Heart right ventricle (tissue), 16 donors: Measurements from ENCODE around the gene BUD13. TPM values are rescaled to one million over a fixed set of nuclear protein-coding genes. Genes with fewer than 3 reads are reported as not detected.

Experiments
- ATAC-seq, 8 donors: fragments of 200-7000 bp; cut with Tn5 transposase; one replicate each; pipeline ENCODE4 v1.9.1; 2020; ENCODE audit warnings: mild to moderate bottlenecking in 8 of 8, moderate library complexity in 8 of 8, moderate number of reproducible peaks in 1 of 8
- DNase-seq, 2 donors: peaks; one replicate each; pipeline ENCODE4 v3.0.0-alpha.2; 2020
- H3K27ac ChIP-seq, 10 donors: fragments of 200-600 bp; sonication (generic) in 2 of 10; one replicate each; pipeline versions ENCODE4 v1.5.0 to v1.8.0; 2020 to 2022; ENCODE audit warnings: mild to moderate bottlenecking in 3 of 10
- H3K27me3 ChIP-seq, 7 donors: fragments of 200-600 bp; one replicate each; pipeline ENCODE4 v1.8.0; 2021 to 2022; ENCODE audit warnings: mild to moderate bottlenecking in 2 of 7
- H3K36me3 ChIP-seq, 9 donors: fragments of 200-600 bp; sonication (generic) in 1 of 9; one replicate each; pipeline versions ENCODE4 v1.5.0 to v1.8.0; 2020 to 2022; ENCODE audit warnings: mild to moderate bottlenecking in 2 of 9
- H3K4me1 ChIP-seq, 9 donors: fragments of 200-600 bp; sonication (generic) in 1 of 9; one replicate each; pipeline versions ENCODE4 v1.5.0 to v1.8.0; 2020 to 2022; ENCODE audit warnings: mild to moderate bottlenecking in 4 of 9
- H3K4me3 ChIP-seq, 10 donors: fragments of 200-600 bp; sonication (generic) in 2 of 10; one replicate each; pipeline versions ENCODE4 v1.5.0 to v1.8.0; 2020 to 2022; ENCODE audit warnings: mild to moderate bottlenecking in 7 of 10, moderate library complexity in 2 of 10
- H3K9me3 ChIP-seq, 11 donors: fragments of 200-600 bp in 10 of 11; sonication (generic) in 2 of 11; one replicate each; pipeline versions ENCODE4 v1.5.0 to v1.8.0; 2013 to 2022; ENCODE audit warnings: mild to moderate bottlenecking in 2 of 11, control low read depth in 1 of 11, moderate library complexity in 1 of 11
- WGBS, 2 donors: extraction: QIAGEN DNeasy Blood & Tissue Kit; methylation state at CpG; one replicate each; pipeline ENCODE4 v1.1.7; 2013; ENCODE audit warnings: inconsistent platforms in 1 of 2; 5-methylcytosine and 5-hydroxymethylcytosine counted together
- intact Hi-C, 10 donors: fragments of 100-400 bp; cut with DNase I; formaldehyde crosslinking; loops; one replicate each; pipeline versions ENCODE4 v1.11.1 to v1.14.2; 2022
- polyA plus RNA-seq, 2 donors: library from polyadenylated mRNA; stranded (reverse); fragments of 200-250 nt; gene quantifications; one replicate each; pipeline ENCODE4 v1.2.3, GENCODE V29; 2013
- total RNA-seq, 10 donors: library from RNA; stranded (reverse); fragmentation: NEBNext Ultra II Directional in 3 of 10; extraction: Animal tissue kit (Norgen Biotek cat#: 25700) in 3 of 10; gene quantifications; one replicate each; pipeline versions ENCODE4 v1.2.1 to v1.2.4, GENCODE V29; 2021 to 2023
- TF ChIP-seq, protein P1 (sequence below), 9 donors: fragments of 200-600 bp; sonication (generic) in 2 of 9; IDR thresholded peaks; one replicate each; pipeline versions ENCODE4 v1.5.0 to v1.8.0; 2021 to 2022; ENCODE audit warnings: antibody characterized with exemption in 9 of 9, mild to moderate bottlenecking in 5 of 9, moderate library complexity in 1 of 9
- donor health status: Arrhythmogenic right ventricular cardiomyopathy.
- donor health status: ischemic (EF 13 %, LVEDD 7.1; RV severe dilation, severe dysfunction).
- donor health status: healthy with polysubstance abuse.
- donor health status: DM: no; HTN: yes; CAD: no.
- donor health status: DM: no; HTN: no; CAD: no.
- donor health status: ischemic (EF 25% LVEDD 6.9; RV normal size, moderate dysfunction).
- donor health status: ischemic (EF 25% LVEDD 5.7; RV mildly dilated, moderate dysfunction).
- donor health status: healthy.
- donor health status: DM: yes; HTN: yes; CAD: no.
- donor health status: Ischemic cardiomyopathy.
- donor health status: ischemic (EF 35%, LVEDD 5.7; RV mildly dilated, moderate dysfunction).
- donor health status: nonischemic (EF 11% LVEDD 7.7; RV severe dilation, severe dysfunction).
- donor health status: DM: yes; HTN: yes; CAD: no.
- donor health status: PGD.
- donor health status: ischemic (EF 29% LVEDD 5.4; RV normal size, mild dysfunction).
- donor health status: nonischemic (EF 23%, LVEDD 6.1; RV moderate dilation, normal function).

Gene BUD13
- total and polyA plus RNA-seq, 12 donors = 6.1 to 9.2 (median 7.0) TPM

DNA sequence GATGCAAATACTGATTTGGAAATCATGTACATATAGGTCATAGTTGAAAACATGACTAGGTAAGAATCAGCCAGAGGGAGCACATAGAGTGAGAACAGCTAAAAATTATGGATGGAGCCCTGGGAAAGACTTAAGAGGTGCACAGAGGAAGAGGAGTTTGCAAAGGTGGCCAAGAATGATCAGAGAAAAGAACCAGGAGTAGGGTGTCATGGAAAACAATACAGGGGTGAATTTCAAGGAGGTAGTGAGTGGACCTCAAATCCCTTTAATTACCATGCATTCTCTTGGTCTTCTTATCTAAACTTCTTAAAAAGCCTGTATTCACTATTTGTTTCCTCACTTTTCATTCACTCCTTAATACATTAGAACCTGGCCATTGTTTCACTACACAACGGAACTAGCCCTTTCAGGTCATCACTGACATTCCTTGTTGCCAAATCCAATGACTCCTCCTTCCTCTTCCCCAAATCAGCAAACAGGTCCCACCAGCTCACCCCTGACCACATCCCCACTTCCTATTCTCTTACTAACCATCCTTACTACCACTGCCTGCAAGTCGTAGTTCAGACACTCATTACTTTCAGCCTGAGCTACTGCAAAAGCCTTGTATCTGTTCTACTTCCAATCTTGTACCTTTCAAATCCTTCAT, 22.6 kb downstream of the BUD13 start:
- H3K27me3 ChIP-seq = no peaks in the 10 kb centered on the region
- no peaks in the 10 kb centered on the region for H3K9me3 ChIP-seq
- peaks cover 0 to 100% (median 64%) of the 10 kb centered on the region in 9 donors for H3K36me3 ChIP-seq
- ATAC-seq (no peak), DNase-seq (no peak)
- H3K27ac ChIP-seq = no peak overlapping the region
- H3K4me1 ChIP-seq = peaks cover 0 to 5% (median 0%) of the 10 kb centered on the region in 9 donors
- intact Hi-C loops = no loop called here
- TF ChIP-seq, protein P1, sequence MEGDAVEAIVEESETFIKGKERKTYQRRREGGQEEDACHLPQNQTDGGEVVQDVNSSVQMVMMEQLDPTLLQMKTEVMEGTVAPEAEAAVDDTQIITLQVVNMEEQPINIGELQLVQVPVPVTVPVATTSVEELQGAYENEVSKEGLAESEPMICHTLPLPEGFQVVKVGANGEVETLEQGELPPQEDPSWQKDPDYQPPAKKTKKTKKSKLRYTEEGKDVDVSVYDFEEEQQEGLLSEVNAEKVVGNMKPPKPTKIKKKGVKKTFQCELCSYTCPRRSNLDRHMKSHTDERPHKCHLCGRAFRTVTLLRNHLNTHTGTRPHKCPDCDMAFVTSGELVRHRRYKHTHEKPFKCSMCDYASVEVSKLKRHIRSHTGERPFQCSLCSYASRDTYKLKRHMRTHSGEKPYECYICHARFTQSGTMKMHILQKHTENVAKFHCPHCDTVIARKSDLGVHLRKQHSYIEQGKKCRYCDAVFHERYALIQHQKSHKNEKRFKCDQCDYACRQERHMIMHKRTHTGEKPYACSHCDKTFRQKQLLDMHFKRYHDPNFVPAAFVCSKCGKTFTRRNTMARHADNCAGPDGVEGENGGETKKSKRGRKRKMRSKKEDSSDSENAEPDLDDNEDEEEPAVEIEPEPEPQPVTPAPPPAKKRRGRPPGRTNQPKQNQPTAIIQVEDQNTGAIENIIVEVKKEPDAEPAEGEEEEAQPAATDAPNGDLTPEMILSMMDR (IDR thresholded peaks at IDR 0.05) = no peak
- no peak overlapping the region for H3K4me3 ChIP-seq
- 88 to 91% methylated on average over 2 of the region's 2 CpGs for WGBS, 2 donors

DNA sequence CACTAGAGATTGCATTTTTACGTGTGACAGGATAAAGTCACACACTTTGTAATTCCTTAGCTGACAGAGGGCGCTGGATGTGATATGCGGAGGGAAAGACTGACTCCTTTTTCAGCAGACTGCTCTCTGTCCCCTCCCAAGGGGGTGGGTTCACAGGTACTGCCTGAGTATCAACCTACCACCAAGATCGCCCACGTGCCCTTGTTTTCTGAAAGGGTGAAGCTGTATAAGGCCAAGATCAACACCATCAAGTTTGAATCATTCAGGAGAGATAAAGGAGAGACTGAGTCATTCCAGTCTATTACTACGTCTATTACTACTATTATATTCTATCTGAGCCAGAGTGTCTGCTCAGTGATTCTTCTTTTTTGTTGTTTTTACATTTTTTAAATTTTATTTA, 30.7 kb downstream of the BUD13 start:
- ATAC-seq (no peak), DNase-seq (no peak)
- TF ChIP-seq, protein P1 (IDR thresholded peaks at IDR 0.05) = no peak
- Histone ChIP-seq H3K4me3 (no peak overlapping the region), H3K9me3 (no peaks in the 10 kb centered on the region), H3K4me1 (peaks cover 0 to 5% (median 0%) of the 10 kb centered on the region in 9 donors), H3K36me3 (peaks cover 0 to 29% (median 11%) of the 10 kb centered on the region in 9 donors), H3K27me3 (no peaks in the 10 kb centered on the region), H3K27ac (no peak overlapping the region)
- WGBS, 2 donors = 82 to 86% methylated on average over 6 of the region's 6 CpGs
- intact Hi-C loops = no loop called here

DNA sequence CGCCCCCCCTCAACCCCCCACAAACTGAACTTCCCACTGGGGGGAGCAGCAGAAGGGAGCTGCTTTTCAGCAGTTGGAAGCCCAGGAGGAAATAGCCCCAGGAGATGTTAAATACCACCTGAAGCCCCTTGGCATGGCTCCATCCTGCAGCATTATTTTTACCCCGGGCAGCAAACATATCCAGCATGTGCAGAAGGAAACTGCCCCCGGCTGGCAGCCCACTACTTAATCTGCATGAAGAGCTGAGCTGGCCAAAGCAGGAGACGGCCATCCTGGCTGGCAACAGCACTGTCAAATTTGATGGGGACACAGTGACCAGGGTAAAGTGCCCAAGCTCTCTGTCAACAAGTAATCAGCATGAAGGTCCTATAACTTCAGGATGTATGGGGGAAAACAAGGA, 32.0 kb downstream of the BUD13 start:
- H3K9me3 ChIP-seq = no peaks in the 10 kb centered on the region
- H3K4me1 ChIP-seq = peaks cover 0 to 5% (median 0%) of the 10 kb centered on the region in 9 donors
- intact Hi-C loops = no loop called here
- no peak overlapping the region for H3K4me3 ChIP-seq
- TF ChIP-seq, protein P1 (IDR thresholded peaks at IDR 0.05) = no peak
- H3K36me3 ChIP-seq = peaks cover 0 to 15% (median 2%) of the 10 kb centered on the region in 9 donors
- no peak for DNase-seq
- WGBS, 2 donors = 51 to 71% methylated on average over 4 of the region's 4 CpGs
- no peak for ATAC-seq
- no peak overlapping the region for H3K27ac ChIP-seq
- no peaks in the 10 kb centered on the region for H3K27me3 ChIP-seq

DNA sequence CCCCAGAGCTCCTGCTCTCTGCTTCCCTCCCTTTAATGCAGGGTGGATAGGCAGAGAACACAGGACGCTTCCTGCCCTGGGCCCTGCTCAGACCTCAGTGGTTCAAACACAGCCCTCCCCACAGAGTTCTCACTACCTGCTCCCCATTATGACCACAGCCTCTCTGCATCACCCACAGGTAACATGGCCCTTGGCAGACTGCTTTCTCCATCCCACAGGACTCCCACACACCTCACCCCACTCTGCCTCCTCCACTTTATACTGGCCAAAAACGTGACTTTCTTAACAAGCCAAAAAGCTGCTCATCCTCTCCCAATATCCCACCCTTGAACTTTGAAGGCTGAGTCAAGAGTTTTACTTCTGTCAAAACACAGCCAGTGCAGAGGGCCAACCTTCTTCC, 33.8 kb downstream of the BUD13 start:
- TF ChIP-seq, protein P1 (IDR thresholded peaks at IDR 0.05) = no peak
- Histone ChIP-seq H3K27me3 (no peaks in the 10 kb centered on the region), H3K4me1 (peaks cover 0 to 5% (median 0%) of the 10 kb centered on the region in 9 donors), H3K36me3 (no peaks in the 10 kb centered on the region), H3K27ac (no peak overlapping the region), H3K4me3 (no peak overlapping the region), H3K9me3 (no peaks in the 10 kb centered on the region)
- ATAC-seq (no peak), DNase-seq (no peak)
- intact Hi-C loops = no loop called here
- WGBS, 2 donors = 80 to 89% methylated on average over 2 of the region's 2 CpGs
